ENCODE measurements around the gene EFNA1. TPM values are rescaled to one million over a fixed set of nuclear protein-coding genes. Genes with fewer than 3 reads are reported as not detected.
A peak's percentile ranks its signal among the peaks of the same experiment; 100 is the strongest.

EFNA1 gene
- total and polyA plus RNA-seq, 2 of the 13 experiments (the other 11 are each of a cell fraction or from before 2014, with no cell fraction given), result 81.8 to 874 TPM

- no peak; the same call in 1 of the 2 replicates for TF ChIP-seq MED1 (CRISPR knock-in tag; IDR thresholded peaks at IDR 0.05)
- no peak for TF ChIP-seq NBN (conservative IDR thresholded peaks at IDR 0.05)
- no peak for TF ChIP-seq SRSF4 (IDR thresholded peaks at IDR 0.05; ENCODE audit: low read depth, low read length, poor library complexity, severe bottlenecking)
- peak; percentile 17; the same call in 1 of the 2 replicates for TF ChIP-seq ZNF614 (CRISPR knock-in tag; IDR thresholded peaks at IDR 0.05; ENCODE audit: borderline replicate concordance)
- TF ChIP-seq ZSCAN21 (CRISPR knock-in tag; IDR thresholded peaks at IDR 0.05; ENCODE audit: borderline replicate concordance), result no peak; the same call in 1 of the 2 replicates
- TF ChIP-seq TGIF2 (CRISPR knock-in tag; IDR thresholded peaks at IDR 0.05), result no peak
- TF ChIP-seq ATF7-NPFF (CRISPR knock-in tag; IDR thresholded peaks at IDR 0.05; ENCODE audit: low read depth), result no peak
- no peak for TF ChIP-seq ZNF33B (CRISPR knock-in tag; IDR thresholded peaks at IDR 0.05)
- TF ChIP-seq AFF4 (CRISPR knock-in tag; IDR thresholded peaks at IDR 0.05), result no peak
- TF ChIP-seq ZBTB1 (CRISPR knock-in tag; IDR thresholded peaks at IDR 0.05; ENCODE audit: borderline replicate concordance), result no peak
- TF ChIP-seq RFX1 (IDR thresholded peaks at IDR 0.05), result no peak
- TF ChIP-seq GABPA (IDR thresholded peaks at IDR 0.05; ENCODE audit: low read depth, low read length), result no peak
- TF ChIP-seq GABPA (CRISPR knock-in tag; IDR thresholded peaks at IDR 0.05; ENCODE audit: low read depth), result no peak
- no peak for TF ChIP-seq PLRG1 (conservative IDR thresholded peaks at IDR 0.05)
- no peak for TF ChIP-seq POLR2AphosphoS2 (IDR thresholded peaks at IDR 0.05; ENCODE audit: low read depth, low read length)
- TF ChIP-seq FOXJ3 (CRISPR knock-in tag; IDR thresholded peaks at IDR 0.05; ENCODE audit: borderline replicate concordance), result no peak
- no peak for TF ChIP-seq HHEX (CRISPR knock-in tag; IDR thresholded peaks at IDR 0.05)
- no peak for TF ChIP-seq NR2F2 (IDR thresholded peaks at IDR 0.05; ENCODE audit: borderline replicate concordance, low read depth)
- peak; percentile 67; the same call in 1 of the 2 replicates for TF ChIP-seq RXRB (CRISPR knock-in tag; IDR thresholded peaks at IDR 0.05; ENCODE audit: borderline replicate concordance)
- TF ChIP-seq TMF1 (CRISPR knock-in tag; IDR thresholded peaks at IDR 0.05; ENCODE audit: low read depth), result no peak
- peak; percentile 66; the same call in 1 of the 2 replicates for TF ChIP-seq HMGXB3 (CRISPR knock-in tag; IDR thresholded peaks at IDR 0.05; ENCODE audit: borderline replicate concordance)
- no peak for TF ChIP-seq SRSF1 (optimal IDR thresholded peaks at IDR 0.05; ENCODE audit: low read depth, low read length)
- TF ChIP-seq AGO2 (optimal IDR thresholded peaks at IDR 0.05; ENCODE audit: low read depth, low read length), result no peak
Measured at GRCh38 chr1:155167166-155168104, 39.8 kb downstream of the EFNA1 start (continued).

All from HepG2 (cell line).